Omental fat pad (tissue), 4 donors: ENCODE measurements around the gene TUBGCP6. TPM values are rescaled to one million over a fixed set of nuclear protein-coding genes. Genes with fewer than 3 reads are reported as not detected.

Experiments used
- ATAC-seq: fragments of 150-250 bp; one replicate; pipeline ENCODE4 v1.9.1; 2016; ENCODE audit warnings: mild to moderate bottlenecking, moderate library complexity; ENCODE audit not compliant: low FRiP score
- DNase-seq: peaks from one replicate; pipeline ENCODE4 v3.0.0-alpha.2; 2019; ENCODE audit warnings: low spot score
- total RNA-seq, 4 donors: library from RNA; depleted of rRNA; stranded (reverse); fragments of >200 nt; gene quantifications; one replicate each; pipeline ENCODE4 v1.1.0, GENCODE V29; 2016
- TF ChIP-seq, protein P1 (sequence below), 3 donors: fragments of 450-650 bp; IDR thresholded peaks; one replicate each; pipeline ENCODE4 v1.5.1; 2016 to 2017; ENCODE audit warnings: antibody characterized with exemption in 3 of 3, mild to moderate bottlenecking in 3 of 3, moderate library complexity in 2 of 3

TUBGCP6 gene
- total RNA-seq, 4 donors from 2014 or later = 32.7 to 52.2 (median 33.5) TPM

- no peak for ATAC-seq
- TF ChIP-seq, protein P1, sequence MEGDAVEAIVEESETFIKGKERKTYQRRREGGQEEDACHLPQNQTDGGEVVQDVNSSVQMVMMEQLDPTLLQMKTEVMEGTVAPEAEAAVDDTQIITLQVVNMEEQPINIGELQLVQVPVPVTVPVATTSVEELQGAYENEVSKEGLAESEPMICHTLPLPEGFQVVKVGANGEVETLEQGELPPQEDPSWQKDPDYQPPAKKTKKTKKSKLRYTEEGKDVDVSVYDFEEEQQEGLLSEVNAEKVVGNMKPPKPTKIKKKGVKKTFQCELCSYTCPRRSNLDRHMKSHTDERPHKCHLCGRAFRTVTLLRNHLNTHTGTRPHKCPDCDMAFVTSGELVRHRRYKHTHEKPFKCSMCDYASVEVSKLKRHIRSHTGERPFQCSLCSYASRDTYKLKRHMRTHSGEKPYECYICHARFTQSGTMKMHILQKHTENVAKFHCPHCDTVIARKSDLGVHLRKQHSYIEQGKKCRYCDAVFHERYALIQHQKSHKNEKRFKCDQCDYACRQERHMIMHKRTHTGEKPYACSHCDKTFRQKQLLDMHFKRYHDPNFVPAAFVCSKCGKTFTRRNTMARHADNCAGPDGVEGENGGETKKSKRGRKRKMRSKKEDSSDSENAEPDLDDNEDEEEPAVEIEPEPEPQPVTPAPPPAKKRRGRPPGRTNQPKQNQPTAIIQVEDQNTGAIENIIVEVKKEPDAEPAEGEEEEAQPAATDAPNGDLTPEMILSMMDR (IDR thresholded peaks at IDR 0.05) = no peak
- DNase-seq = no peak
These were observed 33.7 kb downstream of the TUBGCP6 start for GRCh38 chr22:50211147-50211546.

- TF ChIP-seq, protein P1 (IDR thresholded peaks at IDR 0.05) = no peak
- no peak for DNase-seq
- peak; percentile 6 for ATAC-seq
These were observed 34.3 kb downstream of the TUBGCP6 start for GRCh38 chr22:50210378-50211139.

GRCh38 chr22:50209893-50210292, 34.9 kb downstream of the TUBGCP6 start:
- ATAC-seq = no peak
- TF ChIP-seq, protein P1 (IDR thresholded peaks at IDR 0.05) = peak in 1 of 3 donors; percentile 48
- peak; percentile 52 for DNase-seq

DNA sequence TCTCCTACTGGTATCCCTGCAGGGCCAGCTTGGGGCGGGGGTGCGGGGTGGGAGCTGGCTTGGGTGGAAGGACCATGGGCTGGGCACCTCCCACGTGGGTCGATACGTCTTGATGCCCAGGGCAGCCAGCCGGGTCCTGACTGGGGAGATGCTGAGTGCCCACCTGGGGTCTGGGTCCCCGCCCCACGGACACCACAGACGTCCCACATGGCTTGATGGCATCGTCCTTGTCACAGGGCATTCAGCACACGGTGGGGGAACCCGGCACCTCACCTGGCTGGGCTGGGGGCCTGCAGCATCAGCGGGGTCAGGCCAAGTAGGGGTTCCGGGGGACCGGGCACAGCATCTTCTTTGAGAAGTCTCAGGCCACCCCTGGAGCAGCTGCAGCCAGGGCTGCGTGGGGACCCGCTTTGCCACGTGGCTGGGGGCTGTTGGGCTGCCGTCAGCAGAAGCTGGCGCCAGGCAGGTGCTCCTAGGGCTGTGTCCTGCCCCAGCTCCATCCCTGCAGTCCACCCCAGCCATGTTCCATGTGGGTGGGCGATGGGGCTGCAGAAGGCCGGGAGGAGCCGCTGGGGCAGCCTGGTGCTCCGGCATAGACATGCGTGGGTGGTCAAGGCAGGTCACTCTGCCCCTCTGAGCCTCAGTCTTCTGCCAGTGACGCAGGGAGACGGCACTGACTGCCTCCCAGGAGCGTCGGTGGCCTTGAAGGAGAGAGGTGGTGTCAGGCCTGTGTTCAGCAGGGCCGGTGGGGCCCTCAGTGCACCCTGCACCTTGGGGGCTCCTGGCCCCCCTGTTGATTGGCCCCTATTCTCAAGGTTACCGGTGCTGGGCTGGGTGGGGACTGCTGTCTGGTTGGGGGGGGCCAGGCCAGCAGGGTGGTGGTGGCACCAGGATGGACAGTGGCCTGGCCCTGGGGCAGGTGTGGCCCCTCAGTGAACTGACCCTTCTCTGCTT, 35.6 kb downstream of the TUBGCP6 start:
- TF ChIP-seq, protein P1 (IDR thresholded peaks at IDR 0.05) = no peak
- DNase-seq (no peak), ATAC-seq (no peak)

- DNase-seq (no peak), ATAC-seq (no peak)
These were observed 36.3 kb downstream of the TUBGCP6 start for GRCh38 chr22:50208430-50208938.

DNA sequence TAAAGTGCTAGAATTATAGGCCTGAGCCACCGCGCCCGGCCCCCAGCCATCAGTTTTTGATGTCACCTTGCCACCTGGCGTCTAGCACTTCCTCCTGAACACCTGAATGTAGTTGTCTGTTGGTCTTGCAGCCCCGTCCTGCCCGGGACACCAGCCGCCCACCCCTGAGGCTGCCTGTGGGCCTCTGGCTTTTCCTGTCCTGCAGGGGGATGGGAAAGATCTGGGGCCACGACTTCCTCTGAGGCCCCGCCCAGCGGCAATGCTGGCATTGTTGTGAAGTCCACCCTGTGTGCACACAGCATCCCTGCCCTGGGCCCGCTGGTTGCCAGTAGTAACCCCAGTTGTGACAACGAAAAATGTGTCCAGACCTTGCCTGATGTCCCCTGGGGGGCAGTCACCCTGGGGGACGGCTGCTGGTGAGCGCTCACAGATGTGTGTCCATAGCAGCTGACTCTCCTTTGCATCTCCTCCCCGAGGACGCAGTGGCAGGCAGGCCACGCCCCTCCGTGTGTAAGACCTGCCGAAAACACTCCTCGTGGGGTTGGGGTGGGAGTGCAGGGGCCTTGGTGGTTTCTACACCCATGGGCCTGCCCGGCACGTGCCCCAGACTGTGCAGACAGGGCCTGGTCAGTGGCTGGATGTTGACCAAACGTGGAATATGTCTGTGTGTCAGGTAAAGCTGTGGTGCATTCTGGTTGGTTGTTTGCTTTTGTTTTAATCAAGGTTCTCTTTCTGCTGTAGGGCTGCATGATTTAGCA, 37.3 kb downstream of the TUBGCP6 start:
- TF ChIP-seq, protein P1 (IDR thresholded peaks at IDR 0.05) = no peak
- DNase-seq = no peak
- no peak for ATAC-seq

More at GRCh38 chr22:50208430-50208938, 36.3 kb downstream of the TUBGCP6 start:
- TF ChIP-seq, protein P1 (IDR thresholded peaks at IDR 0.05) = no peak
